GM12878 (cell line): ENCODE measurements around the gene TM9SF4. TPM values are rescaled to one million over a fixed set of nuclear protein-coding genes. Genes with fewer than 3 reads are reported as not detected.
A peak's percentile ranks its signal among the peaks of the same experiment; 100 is the strongest.

ENCODE experiments used
- ASH2L ChIP-seq: fragments of 300-600, 200-600 bp; sonication (generic); IDR thresholded peaks from 2 replicates; pipeline ENCODE4 v1.6.1; 2017; ENCODE audit warnings: low read depth, mild to moderate bottlenecking, borderline replicate concordance
- BHLHE40 ChIP-seq, 2 experiments: fragments of 450-650 bp in 1 of 2; IDR thresholded peaks; 2 replicates each; pipeline ENCODE4 v1.6.1; 2011 to 2017; ENCODE audit warnings: low read depth in 2 of 2, borderline replicate concordance in 1 of 2, improper control_type of control experiment in 1 of 2, low read length in 1 of 2, mild to moderate bottlenecking in 1 of 2
- BRCA1 ChIP-seq: IDR thresholded peaks from 2 replicates; pipeline ENCODE4 v1.6.1; 2011; ENCODE audit warnings: low read depth, low read length, improper control_type of control experiment
- E4F1 ChIP-seq: fragments of 450-650 bp; IDR thresholded peaks from 2 replicates; pipeline ENCODE4 v1.6.1; 2018; ENCODE audit warnings: borderline replicate concordance, mild to moderate bottlenecking; ENCODE audit not compliant: partially characterized antibody
- FOS ChIP-seq: IDR thresholded peaks from 3 replicates; pipeline ENCODE4 v1.6.1; 2011; ENCODE audit warnings: borderline replicate concordance; ENCODE audit not compliant: insufficient read length; ENCODE audit errors: extremely low read depth
- HCFC1 ChIP-seq: fragments of 150-350 bp; IDR thresholded peaks from 2 replicates; pipeline ENCODE4 v1.6.1; 2014; ENCODE audit warnings: low read length
- HDGF ChIP-seq: fragments of 450-650 bp; IDR thresholded peaks from 2 replicates; pipeline ENCODE4 v1.6.1; 2016; ENCODE audit warnings: antibody characterized with exemption
- KLF5 ChIP-seq: fragments of 450-650 bp; IDR thresholded peaks from 2 replicates; pipeline ENCODE4 v1.6.1; 2014; ENCODE audit warnings: mild to moderate bottlenecking; ENCODE audit not compliant: partially characterized antibody
- MAX ChIP-seq: IDR thresholded peaks from 2 replicates; pipeline ENCODE4 v1.6.1; 2012; ENCODE audit warnings: low read depth, low read length, improper control_type of control experiment
- MLLT1 ChIP-seq: fragments of 450-650 bp; IDR thresholded peaks from 2 replicates; pipeline ENCODE4 v1.6.1; 2016; ENCODE audit warnings: mild to moderate bottlenecking
- MTA2 ChIP-seq: fragments of 450-650 bp; IDR thresholded peaks from 2 replicates; pipeline ENCODE4 v1.6.1; 2016; ENCODE audit warnings: low read depth, mild to moderate bottlenecking, moderate library complexity
- MYC ChIP-seq: IDR thresholded peaks from 2 replicates; pipeline ENCODE4 v1.6.1; 2011; ENCODE audit warnings: mild to moderate bottlenecking, low read length, moderate library complexity, inconsistent platforms; ENCODE audit not compliant: insufficient read depth, insufficient replicate concordance, insufficient read length, severe bottlenecking
- NBN ChIP-seq: fragments of 450-650 bp; IDR thresholded peaks from 2 replicates; pipeline ENCODE4 v1.6.1; 2016
- POLR2AphosphoS5 ChIP-seq: IDR thresholded peaks from 2 replicates; pipeline ENCODE4 v1.6.1; 2011; ENCODE audit warnings: mild to moderate bottlenecking, low read length, inconsistent platforms
- PRDM15 ChIP-seq: fragments of 450-650 bp; formaldehyde crosslinking; IDR thresholded peaks from 2 replicates; pipeline ENCODE4 v1.4.0; 2020; ENCODE audit warnings: mild to moderate bottlenecking, moderate library complexity
- RB1 ChIP-seq: fragments of 450-650 bp; formaldehyde crosslinking; IDR thresholded peaks from 2 replicates; pipeline ENCODE4 v1.6.1; 2017; ENCODE audit warnings: mild to moderate bottlenecking, borderline replicate concordance
- RBBP5 ChIP-seq: fragments of 200-600 bp; sonication (generic); conservative IDR thresholded peaks from 2 replicates; pipeline ENCODE4 v1.6.1; 2016
- SIN3A ChIP-seq: IDR thresholded peaks from 2 replicates; pipeline ENCODE4 v1.6.1; 2012; ENCODE audit warnings: low read depth, low read length, improper control_type of control experiment
- SMAD1 ChIP-seq: fragments of 450-650 bp; IDR thresholded peaks from 2 replicates; pipeline ENCODE4 v1.6.1; 2018; ENCODE audit warnings: mild to moderate bottlenecking, low read depth; ENCODE audit not compliant: partially characterized antibody
- SMAD5 ChIP-seq: IDR thresholded peaks from 2 replicates; pipeline ENCODE4 v1.6.1; 2016; ENCODE audit warnings: antibody characterized with exemption, low read depth
- SRF ChIP-seq, 2 experiments: IDR thresholded peaks; 2 replicates each; pipeline ENCODE4 v1.6.1; 2011; ENCODE audit warnings: low read depth in 2 of 2, low read length in 2 of 2, mild to moderate bottlenecking in 1 of 2, moderate library complexity in 1 of 2
- SUZ12 ChIP-seq: fragments of 200-600 bp; sonication (generic); IDR thresholded peaks from one replicate; pipeline ENCODE4 v1.6.1; 2018; ENCODE audit warnings: antibody characterized with exemption, mild to moderate bottlenecking; ENCODE audit not compliant: unreplicated experiment
- polyA plus RNA-seq, 11 experiments: library from polyadenylated mRNA; depleted of rRNA in 4 of 11; unstranded in 6 of 11; stranded (reverse) in 5 of 11; fragments of >200 nt; fragmentation: Nextera tagmentation in 4 of 11; fragmentation: Illumina TruSeq in 1 of 11; extraction: Ambion mirVana in 4 of 11; extraction: Trizol in 1 of 11; gene quantifications; 1 replicate in 1 of 11; 2 replicates in 10 of 11; pipeline versions ENCODE4 v1.2.1 to v1.2.3, GENCODE V29; 2011 to 2016; ENCODE audit warnings: inconsistent platforms in 2 of 11, missing spikeins in 2 of 11, low read depth in 1 of 11
- total RNA-seq, 4 experiments: library from RNA; depleted of rRNA in 3 of 4; stranded (reverse); fragments of >200 nt in 3 of 4; fragmentation: Illumina TruSeq in 1 of 4; extraction: Trizol in 1 of 4; gene quantifications; 2 replicates each; pipeline versions ENCODE4 v1.2.1 to v1.2.3, GENCODE V29; 2013 to 2021

TM9SF4 gene
- total and polyA plus RNA-seq, 10 of the 15 experiments (the other 5 are each of a cell fraction or from before 2014, with no cell fraction given): 8.5 to 47.8 (median 24.3) TPM

GRCh38 chr20:32109392-32110172 is at the start of gene TM9SF4 (continued):
- no peak for TF ChIP-seq RBBP5
- peak; percentile 60 for TF ChIP-seq MYC
- TF ChIP-seq MLLT1: peak; percentile 99
- peak; percentile 69; the same call in 1 of the 2 replicates for TF ChIP-seq PRDM15 (CRISPR knock-in tag)
- TF ChIP-seq BRCA1: no peak
- peak; percentile 96 for TF ChIP-seq POLR2AphosphoS5
- peak; percentile 81 for TF ChIP-seq MAX
- peak; percentile 70 to 83; a peak in 3 of 4 replicates for TF ChIP-seq BHLHE40 (IDR thresholded peaks at IDR 0.05; ENCODE audit: borderline replicate concordance in 1 of 2, low read depth in 2 of 2, low read length in 1 of 2)
- peak; percentile 67; the same call in 1 of the 2 replicates for TF ChIP-seq RB1
- TF ChIP-seq HDGF: 0 out of 2 replicates have a peak, but pooled peaks have one; percentile 64
- 0 out of 2 replicates have a peak, but pooled peaks have one; percentile 67 for TF ChIP-seq SMAD5
- TF ChIP-seq HCFC1: peak; percentile 94
- TF ChIP-seq SUZ12: no peak
- peak in 1 of 2 experiments; percentile 20; a peak in 2 of 4 replicates for TF ChIP-seq SRF (IDR thresholded peaks at IDR 0.05; ENCODE audit: low read depth in 2 of 2, low read length in 2 of 2)
- TF ChIP-seq KLF5: peak; percentile 84
- peak; percentile 21; the same call in 1 of the 2 replicates for TF ChIP-seq MTA2
- TF ChIP-seq ASH2L: no peak
- TF ChIP-seq SIN3A: peak; percentile 89; the same call in 1 of the 2 replicates
- TF ChIP-seq NBN: peak; percentile 96
- no peak for TF ChIP-seq SMAD1
- TF ChIP-seq FOS: no peak
- TF ChIP-seq E4F1: peak; percentile 91
